Astrocyte (in vitro differentiated cells and primary cell): Measurements from ENCODE around the gene GOLGA6A. TPM values are rescaled to one million over a fixed set of nuclear protein-coding genes. Genes with fewer than 3 reads are reported as not detected.
"Not testable (repeated sequence)": the region's sequence is repeated elsewhere in the genome, so short reads cannot be mapped to it uniquely, and the experiment has no call there.

Experiments
- DNase-seq: peaks from one replicate; pipeline ENCODE4 v3.0.0-alpha.2; 2010; ENCODE audit warnings: low read depth
- FAIRE-seq: peaks from 2 replicates; lab custom pipeline; 2011; peaks lifted over from hg19 to GRCh38; lab: Jason Lieb, UNC
- H2AFZ ChIP-seq: 2 replicates; pipeline ENCODE4 v1.6.0; 2012; ENCODE audit warnings: low read depth, low read length, inconsistent platforms
- H3K27ac ChIP-seq: 2 replicates; pipeline ENCODE4 v1.5.1; 2011; ENCODE audit warnings: low read depth, low read length, inconsistent platforms
- H3K27me3 ChIP-seq: 2 replicates; pipeline ENCODE4 v1.6.0; 2011; ENCODE audit warnings: low read length, inconsistent platforms; ENCODE audit not compliant: insufficient read depth
- H3K36me3 ChIP-seq: 2 replicates; pipeline ENCODE4 v1.5.1; 2011; ENCODE audit warnings: low read length, inconsistent platforms; ENCODE audit not compliant: insufficient read depth
- H3K4me1 ChIP-seq: 2 replicates; pipeline ENCODE4 v1.5.1; 2011; ENCODE audit warnings: low read length, inconsistent platforms; ENCODE audit not compliant: insufficient read depth
- H3K4me2 ChIP-seq: 2 replicates; pipeline ENCODE4 v1.6.0; 2012; ENCODE audit warnings: low read length, inconsistent platforms
- H3K4me3 ChIP-seq: 2 replicates; pipeline ENCODE4 v1.5.1; 2011; ENCODE audit warnings: low read depth, mild to moderate bottlenecking, low read length, inconsistent platforms; ENCODE audit not compliant: insufficient read depth
- H3K79me2 ChIP-seq: 2 replicates; pipeline ENCODE4 v1.6.0; 2012; ENCODE audit warnings: mild to moderate bottlenecking, low read length, inconsistent platforms; ENCODE audit not compliant: insufficient read depth
- H3K9ac ChIP-seq: 2 replicates; pipeline ENCODE4 v1.6.0; 2012; ENCODE audit warnings: mild to moderate bottlenecking, low read length, inconsistent platforms
- H3K9me3 ChIP-seq: 2 replicates; pipeline ENCODE4 v1.5.1; 2012; ENCODE audit warnings: low read depth, mild to moderate bottlenecking, low read length, inconsistent platforms; ENCODE audit not compliant: insufficient read depth
- H4K20me1 ChIP-seq: 2 replicates; pipeline ENCODE4 v1.6.0; 2012; ENCODE audit warnings: low read length, inconsistent platforms; ENCODE audit not compliant: insufficient read depth
- H3K27ac Mint-ChIP-seq: one replicate; pipeline ENCODE4 v1.8.0; 2021; ENCODE audit warnings: mild to moderate bottlenecking, mixed read lengths; ENCODE audit not compliant: unreplicated experiment
- H3K27me3 Mint-ChIP-seq: one replicate; pipeline ENCODE4 v1.8.0; 2021; ENCODE audit warnings: low read depth, mixed read lengths; ENCODE audit not compliant: unreplicated experiment
- H3K36me3 Mint-ChIP-seq: one replicate; pipeline ENCODE4 v1.8.0; 2021; ENCODE audit warnings: low read depth, mixed read lengths; ENCODE audit not compliant: unreplicated experiment
- H3K4me1 Mint-ChIP-seq: one replicate; pipeline ENCODE4 v1.8.0; 2021; ENCODE audit warnings: low read depth, mixed read lengths; ENCODE audit not compliant: unreplicated experiment
- H3K4me3 Mint-ChIP-seq: one replicate; pipeline ENCODE4 v1.8.0; 2021; ENCODE audit warnings: mild to moderate bottlenecking, moderate library complexity, mixed read lengths; ENCODE audit not compliant: unreplicated experiment
- H3K9me3 Mint-ChIP-seq: one replicate; pipeline ENCODE4 v1.8.0; 2021; ENCODE audit warnings: mild to moderate bottlenecking, mixed read lengths; ENCODE audit not compliant: unreplicated experiment
- EZH2 ChIP-seq: IDR thresholded peaks from 2 replicates; pipeline ENCODE4 v1.6.1; 2012; ENCODE audit warnings: mild to moderate bottlenecking, low read length, inconsistent platforms; ENCODE audit not compliant: insufficient read depth
- total RNA-seq: library from RNA; stranded (reverse); gene quantifications from 2 replicates; pipeline ENCODE4 v1.2.1, GENCODE V29; 2021
- TF ChIP-seq, protein P1 (sequence below): IDR thresholded peaks from 2 replicates; pipeline ENCODE4 v1.5.1; 2011; ENCODE audit warnings: low read depth, mild to moderate bottlenecking, inconsistent platforms, low read length, moderate library complexity; ENCODE audit not compliant: insufficient read depth

Gene GOLGA6A
- total RNA-seq, 1 donor from 2014 or later, result 0.30 TPM

GRCh38 chr15:74053517-74053916, 28.8 kb downstream of the GOLGA6A start:
- Histone ChIP-seq H3K4me3 (no peak overlapping the region), H3K79me2 (no peaks in the 10 kb centered on the region), H3K4me2 (peak overlapping the region; percentile 45), H3K27me3 (no peaks in the 10 kb centered on the region), H3K4me1 (peaks cover 12% of the 10 kb centered on the region), H3K9ac (no peak overlapping the region), H4K20me1 (no peaks in the 10 kb centered on the region), H2AFZ (no peak overlapping the region), H3K9me3 (no peaks in the 10 kb centered on the region), H3K27ac (no peak overlapping the region), H3K36me3 (no peaks in the 10 kb centered on the region)
- no peak overlapping the region for H3K27ac Mint-ChIP-seq
- DNase-seq (no peak), FAIRE-seq (no peak)
- H3K4me3 Mint-ChIP-seq, result no peak overlapping the region
- no peaks in the 10 kb centered on the region for H3K36me3 Mint-ChIP-seq
- H3K9me3 Mint-ChIP-seq, result no peaks in the 10 kb centered on the region
- peaks cover 21% of the 10 kb centered on the region for H3K27me3 Mint-ChIP-seq
- H3K4me1 Mint-ChIP-seq, result peaks cover 9% of the 10 kb centered on the region
- TF ChIP-seq EZH2, result no peak
- TF ChIP-seq, protein P1, sequence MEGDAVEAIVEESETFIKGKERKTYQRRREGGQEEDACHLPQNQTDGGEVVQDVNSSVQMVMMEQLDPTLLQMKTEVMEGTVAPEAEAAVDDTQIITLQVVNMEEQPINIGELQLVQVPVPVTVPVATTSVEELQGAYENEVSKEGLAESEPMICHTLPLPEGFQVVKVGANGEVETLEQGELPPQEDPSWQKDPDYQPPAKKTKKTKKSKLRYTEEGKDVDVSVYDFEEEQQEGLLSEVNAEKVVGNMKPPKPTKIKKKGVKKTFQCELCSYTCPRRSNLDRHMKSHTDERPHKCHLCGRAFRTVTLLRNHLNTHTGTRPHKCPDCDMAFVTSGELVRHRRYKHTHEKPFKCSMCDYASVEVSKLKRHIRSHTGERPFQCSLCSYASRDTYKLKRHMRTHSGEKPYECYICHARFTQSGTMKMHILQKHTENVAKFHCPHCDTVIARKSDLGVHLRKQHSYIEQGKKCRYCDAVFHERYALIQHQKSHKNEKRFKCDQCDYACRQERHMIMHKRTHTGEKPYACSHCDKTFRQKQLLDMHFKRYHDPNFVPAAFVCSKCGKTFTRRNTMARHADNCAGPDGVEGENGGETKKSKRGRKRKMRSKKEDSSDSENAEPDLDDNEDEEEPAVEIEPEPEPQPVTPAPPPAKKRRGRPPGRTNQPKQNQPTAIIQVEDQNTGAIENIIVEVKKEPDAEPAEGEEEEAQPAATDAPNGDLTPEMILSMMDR, result no peak

- not testable (repeated sequence) for H3K36me3 Mint-ChIP-seq, H4K20me1 ChIP-seq, H3K79me2 ChIP-seq, H3K4me3 ChIP-seq, H3K9me3 ChIP-seq, H3K27ac Mint-ChIP-seq, H3K9me3 Mint-ChIP-seq, H3K9ac ChIP-seq, H3K4me1 Mint-ChIP-seq, DNase-seq, H3K36me3 ChIP-seq, FAIRE-seq, H3K4me2 ChIP-seq, H3K27me3 ChIP-seq, H3K27ac ChIP-seq, H3K4me3 Mint-ChIP-seq, H2AFZ ChIP-seq
- peaks cover 12% of the 10 kb centered on the region for H3K4me1 ChIP-seq
- H3K27me3 Mint-ChIP-seq, result peaks cover 21% of the 10 kb centered on the region
Observed at GRCh38 chr15:74052271-74053260, 29.8 kb downstream of the GOLGA6A start.

DNA sequence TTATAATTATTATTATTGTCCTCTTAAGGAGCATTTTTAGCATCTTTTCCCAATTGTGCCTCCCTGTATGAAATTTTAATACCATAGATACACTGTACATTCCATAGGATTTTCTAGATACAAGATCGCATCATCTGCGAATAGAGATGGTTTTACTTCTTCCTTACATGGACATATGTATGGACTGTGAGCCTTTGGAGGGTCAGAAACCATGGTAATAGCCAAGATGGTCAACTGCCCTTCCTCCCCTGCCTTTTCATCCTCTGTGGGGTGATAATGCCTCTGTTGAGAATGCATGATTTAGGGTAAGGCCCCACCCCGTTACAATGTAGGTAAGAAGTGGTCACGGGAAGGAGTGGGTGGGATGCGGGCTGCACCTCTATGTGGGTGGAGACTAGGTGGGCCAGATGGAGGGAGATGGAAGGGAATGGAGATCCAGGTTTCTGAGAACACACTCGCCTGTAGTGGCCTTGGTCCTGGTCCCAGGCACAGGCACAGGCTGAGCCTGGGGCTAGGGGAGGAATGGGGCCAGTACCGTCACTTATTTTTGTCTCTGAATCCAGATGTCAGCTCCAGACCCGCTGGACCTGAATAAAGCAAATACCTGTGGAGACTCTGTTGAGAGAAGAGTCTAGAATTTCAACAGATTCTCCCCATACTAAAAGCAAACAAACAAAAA, 31.7 kb downstream of the GOLGA6A start:
- Mint-ChIP-seq H3K27me3 (peaks cover 18% of the 10 kb centered on the region), H3K9me3 (no peaks in the 10 kb centered on the region), H3K36me3 (no peaks in the 10 kb centered on the region), H3K4me1 (peaks cover 9% of the 10 kb centered on the region), H3K4me3 (no peak overlapping the region), H3K27ac (no peak overlapping the region)
- Histone ChIP-seq H3K79me2 (no peaks in the 10 kb centered on the region), H3K27me3 (no peaks in the 10 kb centered on the region), H3K36me3 (no peaks in the 10 kb centered on the region), H3K4me1 (peaks cover 12% of the 10 kb centered on the region), H3K9me3 (no peaks in the 10 kb centered on the region), H4K20me1 (no peaks in the 10 kb centered on the region), H3K9ac (no peak overlapping the region), H3K27ac (peak overlapping the region; percentile 37), H2AFZ (no peak overlapping the region), H3K4me2 (peak overlapping the region; percentile 32), H3K4me3 (no peak overlapping the region)
- no peak for FAIRE-seq
- TF ChIP-seq, protein P1, result no peak
- TF ChIP-seq EZH2, result no peak
- no peak for DNase-seq
